ENCODE results near the gene MRPS6. TPM values are rescaled to one million over a fixed set of nuclear protein-coding genes. Genes with fewer than 3 reads are reported as not detected.

The MRPS6 gene
- 24.0 and 29.0 TPM in 2 replicates for polyA plus RNA-seq (2014; cell fraction: cytosol; rRNA removed)
- 16.5 and 34.2 TPM in 2 replicates for polyA plus RNA-seq (2014; cell fraction: nucleus; rRNA removed)

GRCh38 chr21:34073032-34073748 lies at the start of gene MRPS6, which contains the start of gene SLC5A3:
Gene MRPS6 (plus strand): TSS chr21:34073578. CDS start chr21:34073701, 123 bp downstream.
Gene SLC5A3 (plus strand): TSS chr21:34073578. CDS start chr21:34095199, 21,621 bp downstream.
- peak; percentile 80 for DNase-seq (ENCODE audit: low spot score)

GRCh38 chr21:34023691-34024373 lies 49.5 kb upstream of the MRPS6 start:
- DNase-seq (ENCODE audit: low spot score): no peak

- no peak for DNase-seq (ENCODE audit: low spot score)
Observed at GRCh38 chr21:34024374-34024693, 49.0 kb upstream of the MRPS6 start.

DNA sequence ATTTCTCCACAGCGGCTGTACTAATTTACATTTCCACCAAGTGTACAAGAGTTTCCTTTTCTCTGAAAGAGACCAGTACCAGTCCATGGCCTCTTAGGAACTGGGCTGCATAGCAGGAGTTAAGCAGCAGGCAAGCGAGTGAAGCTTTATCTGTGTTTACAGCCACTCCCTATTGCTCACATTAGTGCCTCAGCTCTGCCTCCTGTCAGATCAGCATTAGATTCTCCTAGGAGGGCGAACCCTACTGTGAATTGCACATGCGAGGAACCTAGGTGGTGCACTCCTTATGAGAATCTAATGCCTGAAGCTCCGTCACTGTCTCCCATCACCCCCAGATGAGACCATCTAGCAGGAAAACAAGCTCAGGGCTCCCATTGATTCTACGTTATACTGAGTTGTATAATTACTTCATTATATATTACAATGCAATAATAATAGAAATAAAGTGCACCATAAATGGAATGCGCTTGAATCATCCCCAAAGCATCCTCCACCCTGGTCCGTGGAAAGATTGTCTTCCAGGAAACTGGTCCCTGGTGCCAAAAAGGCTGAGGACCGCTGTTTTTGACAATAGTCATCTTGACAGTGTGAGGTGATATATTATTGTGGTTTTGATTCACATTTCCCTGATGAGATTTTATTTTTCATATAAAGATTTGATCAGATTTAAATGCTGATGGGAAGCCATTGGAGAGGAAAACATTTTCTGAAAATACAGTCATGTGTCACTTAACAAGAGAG lies 45.5 kb upstream of the MRPS6 start:
- no peak for DNase-seq (ENCODE audit: low spot score)

- DNase-seq (ENCODE audit: low spot score): peak; percentile 80
Observed at GRCh38 chr21:34029743-34030528, 43.4 kb upstream of the MRPS6 start.

- DNase-seq (ENCODE audit: low spot score): no peak
Observed at GRCh38 chr21:34031835-34032370, 41.5 kb upstream of the MRPS6 start.

DNA sequence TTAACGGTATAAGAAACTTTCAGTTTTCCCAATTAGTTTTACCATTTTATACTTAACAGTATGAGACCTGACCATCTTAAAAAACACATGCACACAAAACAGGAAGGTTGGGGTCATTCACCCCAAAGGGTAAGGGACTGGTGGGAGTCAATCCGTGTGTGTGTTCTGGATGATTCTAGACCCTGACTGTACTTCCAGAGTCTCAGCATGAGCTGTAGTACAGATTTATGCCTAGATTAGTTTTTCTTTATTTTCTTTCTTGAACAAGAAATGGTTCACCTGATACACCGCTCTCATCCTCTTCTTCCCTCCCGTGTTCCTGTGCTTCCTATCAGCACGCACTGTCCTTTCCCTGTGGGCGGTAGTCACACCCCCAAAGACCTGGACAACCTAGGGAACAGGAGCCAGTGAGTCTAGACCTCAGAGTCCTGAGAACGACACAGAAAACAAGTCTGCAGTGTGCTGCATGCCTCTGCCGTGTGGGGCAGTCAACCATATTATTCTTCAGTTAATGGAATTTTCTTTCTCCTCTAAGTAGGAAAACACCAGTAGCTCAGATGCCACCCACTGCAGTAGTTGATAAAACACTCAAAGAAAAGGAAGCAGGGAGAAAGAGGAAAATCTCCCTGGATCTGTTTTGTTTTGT lies 38.9 kb upstream of the MRPS6 start:
- no peak for DNase-seq (ENCODE audit: low spot score)

- no peak for DNase-seq (ENCODE audit: low spot score)
Observed at GRCh38 chr21:34035619-34036354, 37.6 kb upstream of the MRPS6 start.

DNA sequence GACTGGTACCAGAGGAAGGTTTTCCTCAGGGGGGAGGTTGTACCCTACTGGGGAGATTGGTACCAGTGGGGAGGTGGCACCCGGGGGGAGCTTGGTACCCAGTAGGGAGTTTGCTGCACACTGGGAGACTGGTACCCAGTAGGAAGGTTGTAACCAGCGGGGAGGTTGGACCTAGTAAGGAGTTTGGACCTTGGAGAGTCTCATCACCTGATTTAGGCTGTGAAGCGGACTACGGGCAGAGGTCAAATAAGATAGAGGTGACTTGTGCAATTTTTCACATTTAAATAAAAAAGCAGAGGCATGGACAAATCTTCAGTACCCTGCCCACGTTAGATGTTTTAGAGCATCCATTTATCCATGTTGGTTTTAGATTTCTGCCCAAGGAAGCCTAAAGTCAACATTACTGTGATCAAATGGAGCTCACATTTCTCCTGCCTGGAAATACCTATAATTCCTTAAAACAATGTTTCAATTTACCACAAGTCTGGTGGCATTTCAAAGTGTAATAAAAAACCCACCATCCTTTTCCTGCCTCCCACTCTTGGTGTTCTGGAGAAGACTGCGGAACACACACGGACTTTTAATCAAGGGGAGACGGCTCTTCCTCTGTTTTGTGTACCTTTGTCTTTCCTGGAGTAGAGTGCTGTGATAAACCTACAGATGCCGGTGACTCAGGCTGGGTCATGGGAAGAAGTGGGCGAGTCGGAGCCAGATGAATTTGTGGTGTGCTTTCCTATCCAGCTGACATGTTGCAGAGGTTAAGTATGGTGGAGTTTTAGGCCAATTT lies 36.2 kb upstream of the MRPS6 start:
- no peak for DNase-seq (ENCODE audit: low spot score)

DNA sequence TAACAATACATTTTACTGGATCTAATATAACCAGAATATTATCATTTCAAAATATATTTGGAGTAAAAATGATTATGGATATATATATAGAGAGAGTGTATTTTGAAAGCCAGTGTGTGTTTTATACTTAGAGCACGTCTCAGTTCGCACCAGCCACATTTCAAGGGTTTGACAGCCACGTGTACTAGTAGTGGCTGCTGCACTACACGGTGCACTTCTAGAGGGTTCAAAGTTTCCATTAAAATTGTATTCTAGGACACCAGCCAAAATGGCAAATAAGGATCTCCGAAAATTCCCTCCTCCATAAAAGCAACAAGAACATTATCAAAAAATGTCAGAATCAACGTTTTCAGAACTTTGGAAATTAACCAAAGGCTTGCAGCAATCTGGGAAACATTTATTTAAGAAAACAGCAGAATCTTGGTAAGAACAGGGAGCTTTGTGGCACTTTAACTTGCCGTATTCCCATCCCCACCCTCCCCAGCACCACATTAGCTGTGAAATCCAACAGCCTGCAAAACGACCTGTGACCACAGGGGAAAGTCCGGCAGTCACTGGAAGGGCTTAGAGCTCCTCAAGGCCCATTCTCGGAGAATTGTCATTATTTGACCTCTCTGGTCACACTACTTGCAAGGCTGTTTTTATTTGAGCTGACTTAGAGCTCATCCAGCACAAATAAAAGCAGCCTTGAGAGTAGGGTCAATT lies 33.5 kb upstream of the MRPS6 start:
- DNase-seq (ENCODE audit: low spot score): no peak

GRCh38 chr21:34042735-34043134 lies 30.6 kb upstream of the MRPS6 start:
- DNase-seq (ENCODE audit: low spot score): no peak

DNA sequence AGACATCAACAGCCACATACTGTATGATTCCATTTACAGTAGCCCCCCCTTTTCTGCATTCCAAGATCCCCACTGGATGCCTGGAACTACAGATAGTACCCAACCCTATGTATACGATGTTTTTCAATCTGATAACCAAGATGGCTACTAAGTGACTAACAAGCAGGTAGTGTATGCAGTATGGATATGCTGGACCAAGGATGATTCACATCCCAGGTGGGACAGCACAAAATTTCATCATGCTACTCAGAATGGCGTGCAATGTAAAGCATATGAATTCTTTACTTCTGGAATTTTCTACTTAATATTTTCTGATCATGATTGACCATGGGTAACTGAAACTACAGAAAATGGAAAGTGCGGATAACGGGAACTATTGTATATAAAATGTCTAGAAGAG lies 30.0 kb upstream of the MRPS6 start:
- DNase-seq (ENCODE audit: low spot score): no peak

GRCh38 chr21:34046917-34047316 lies 26.5 kb upstream of the MRPS6 start:
- DNase-seq (ENCODE audit: low spot score): no peak

GRCh38 chr21:34047835-34048234 lies 25.5 kb upstream of the MRPS6 start:
- no peak for DNase-seq (ENCODE audit: low spot score)

DNA sequence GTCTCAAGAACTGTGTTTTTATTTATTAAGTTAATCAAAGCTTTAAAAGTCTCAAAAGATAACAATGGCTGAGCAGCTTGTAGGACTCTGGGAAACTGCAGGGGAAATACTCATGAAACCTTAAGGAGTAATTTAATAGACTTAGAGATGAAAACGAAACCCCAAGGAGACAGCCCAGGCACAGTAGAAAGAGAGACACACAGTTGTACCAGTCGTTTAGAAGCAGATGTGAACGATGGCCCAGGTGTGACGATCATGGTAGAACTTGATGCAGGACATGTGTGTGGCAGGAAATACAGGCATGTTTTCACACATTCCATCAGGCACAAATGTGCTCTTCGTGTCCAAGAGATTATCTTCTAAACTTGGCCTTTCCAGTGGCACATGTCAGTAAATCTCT lies 21.2 kb upstream of the MRPS6 start:
- no peak for DNase-seq (ENCODE audit: low spot score)

DNA sequence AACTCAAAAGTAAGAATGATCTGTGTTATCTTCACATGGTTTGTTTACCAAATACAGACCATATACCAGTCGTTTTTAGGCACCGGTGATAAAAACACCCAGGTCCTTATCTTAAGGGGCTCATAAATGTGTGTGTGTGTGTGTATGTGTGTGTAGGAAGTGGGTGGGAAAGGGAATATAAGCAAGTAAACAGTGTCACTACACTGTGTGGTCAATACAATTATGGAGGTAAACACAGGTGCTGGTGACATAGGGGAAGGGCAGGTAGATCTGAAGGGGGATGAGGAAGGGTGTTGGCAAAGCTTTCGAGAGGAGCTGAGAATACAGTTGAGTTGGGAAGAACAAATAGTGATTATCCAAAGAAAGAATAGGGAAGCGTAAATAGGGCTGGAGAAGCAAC lies 19.1 kb upstream of the MRPS6 start:
- no peak for DNase-seq (ENCODE audit: low spot score)

- DNase-seq (ENCODE audit: low spot score): no peak
Observed at GRCh38 chr21:34055615-34056014, 17.8 kb upstream of the MRPS6 start.

DNA sequence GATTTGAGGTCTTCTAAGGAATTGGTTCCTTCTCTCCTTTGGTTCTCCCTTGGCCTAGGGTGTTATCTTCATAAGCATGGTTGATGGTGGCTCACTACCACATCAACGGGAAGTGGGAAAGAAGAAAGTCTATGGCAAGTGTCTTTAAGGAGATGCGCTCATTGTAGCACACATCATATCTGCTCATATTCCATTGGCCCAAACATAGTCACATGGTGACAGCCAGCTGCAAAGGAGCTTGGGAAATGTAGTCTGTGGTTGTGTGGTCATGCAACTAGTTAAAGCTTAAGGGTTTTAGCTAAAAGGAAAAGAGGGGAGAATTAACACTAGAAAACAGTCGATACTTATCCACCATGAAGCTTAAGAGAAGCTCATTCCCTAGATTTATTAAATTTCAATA lies 11.4 kb upstream of the MRPS6 start:
- peak; percentile 15 for DNase-seq (ENCODE audit: low spot score)

- DNase-seq (ENCODE audit: low spot score): no peak
Observed at GRCh38 chr21:34065027-34065426, 8.4 kb upstream of the MRPS6 start.
